ENCODE results near the gene MRPL55.

MRPL55 gene

GRCh38 chr1:228147768-228148167 lies 38.7 kb upstream of the MRPL55 start:
- no peak for DNase-seq

- no peak for DNase-seq
Observed at GRCh38 chr1:228147151-228147693, 38.1 kb upstream of the MRPL55 start.

- no peak for DNase-seq
Observed at GRCh38 chr1:228146417-228147150, 37.5 kb upstream of the MRPL55 start.

GRCh38 chr1:228145463-228146416 lies 36.6 kb upstream of the MRPL55 start:
- DNase-seq, result no peak

- DNase-seq, result no peak
Observed at GRCh38 chr1:228144993-228145343, 35.9 kb upstream of the MRPL55 start.

- DNase-seq, result no peak
Observed at GRCh38 chr1:228144193-228144992, 35.3 kb upstream of the MRPL55 start.

- DNase-seq, result no peak
Observed at GRCh38 chr1:228143480-228144192, 34.5 kb upstream of the MRPL55 start.

- DNase-seq, result no peak
Observed at GRCh38 chr1:228142701-228143136, 33.6 kb upstream of the MRPL55 start.

- DNase-seq, result no peak
Observed at GRCh38 chr1:228142155-228142691, 33.1 kb upstream of the MRPL55 start.

- no peak for DNase-seq
Observed at GRCh38 chr1:228141226-228142044, 32.3 kb upstream of the MRPL55 start.

GRCh38 chr1:228140724-228141225 lies 31.7 kb upstream of the MRPL55 start:
- DNase-seq, result no peak

- DNase-seq, result peak; percentile 99 to 100
Observed at GRCh38 chr1:228139931-228140723, 31.0 kb upstream of the MRPL55 start, which contains the start of gene GUK1. GUK1 (plus strand) TSS chr1:228140279; CDS start chr1:228140303, 24 bp downstream.

GRCh38 chr1:228139406-228139930 lies 30.4 kb upstream of the MRPL55 start:
- no peak for DNase-seq

GRCh38 chr1:228136901-228137300 lies 27.8 kb upstream of the MRPL55 start:
- DNase-seq, result no peak

GRCh38 chr1:228134591-228134990 lies 25.5 kb upstream of the MRPL55 start:
- no peak for DNase-seq

- DNase-seq, result no peak
Observed at GRCh38 chr1:228131766-228132165, 22.7 kb upstream of the MRPL55 start.

- no peak for DNase-seq
Observed at GRCh38 chr1:228125185-228125584, 16.1 kb upstream of the MRPL55 start.

- no peak for DNase-seq
Observed at GRCh38 chr1:228123505-228123904, 14.4 kb upstream of the MRPL55 start.

GRCh38 chr1:228122921-228123441 lies 13.9 kb upstream of the MRPL55 start:
- no peak for DNase-seq

Data from bone marrow (tissue), 2 donors.